DMS79 (cell line): ENCODE data around the gene BICRA.
"Not testable (repeated sequence)": the region's sequence is repeated elsewhere in the genome, so short reads cannot be mapped to it uniquely, and the experiment has no call there.

Experiments
- DNase-seq: peaks from one replicate; lab custom pipeline; 2025; lab: John Stamatoyannopoulos, UW

Gene BICRA

GRCh38 chr19:47716270-47716937 is 107.5 kb downstream of the BICRA start:
- DNase-seq: no peak

GRCh38 chr19:47718415-47719046 is 109.6 kb downstream of the BICRA start:
- not testable (repeated sequence) for DNase-seq

GRCh38 chr19:47719047-47719859 is 110.3 kb downstream of the BICRA start:
- no peak for DNase-seq

- DNase-seq: no peak
These were observed 111.9 kb downstream of the BICRA start for GRCh38 chr19:47720669-47721422.

GRCh38 chr19:47723581-47723940 is 114.6 kb downstream of the BICRA start:
- DNase-seq: peak; percentile 67

GRCh38 chr19:47725759-47726401 is 116.9 kb downstream of the BICRA start:
- DNase-seq: peak; percentile 30

- DNase-seq: no peak
These were observed 117.5 kb downstream of the BICRA start for GRCh38 chr19:47726467-47726866.

- not testable (repeated sequence) for DNase-seq
These were observed 119.4 kb downstream of the BICRA start for GRCh38 chr19:47728295-47728694.

GRCh38 chr19:47729468-47729798 is 120.5 kb downstream of the BICRA start:
- no peak for DNase-seq

- DNase-seq: no peak
These were observed 121.0 kb downstream of the BICRA start for GRCh38 chr19:47729799-47730520.

- DNase-seq: no peak
These were observed 121.6 kb downstream of the BICRA start for GRCh38 chr19:47730521-47730889.

- no peak for DNase-seq
These were observed 122.0 kb downstream of the BICRA start for GRCh38 chr19:47730910-47731309.

- no peak for DNase-seq
These were observed 126.2 kb downstream of the BICRA start for GRCh38 chr19:47735131-47735530.

GRCh38 chr19:47740866-47741519 is 132.1 kb downstream of the BICRA start:
- no peak for DNase-seq

GRCh38 chr19:47741544-47742140 is 132.7 kb downstream of the BICRA start:
- DNase-seq: no peak

- DNase-seq: no peak
These were observed 133.7 kb downstream of the BICRA start for GRCh38 chr19:47742634-47743033.

GRCh38 chr19:47745010-47745901 is 136.3 kb downstream of the BICRA start, which contains the start of gene NOP53:
TSS of gene NOP53 (plus strand) at chr19:47745546. CDS start at chr19:47745560, 14 bp downstream.
- peak; percentile 93 for DNase-seq

- DNase-seq: not testable (repeated sequence)
These were observed 137.2 kb downstream of the BICRA start for GRCh38 chr19:47746129-47746528.

- no peak for DNase-seq
These were observed 140.4 kb downstream of the BICRA start for GRCh38 chr19:47749326-47749725.
